ENCODE data around the gene RTN4IP1. TPM values are rescaled to one million over a fixed set of nuclear protein-coding genes. Genes with fewer than 3 reads are reported as not detected.

Gene RTN4IP1
- total RNA-seq, 2 donors from 2014 or later, result 7.1 to 8.9 TPM

DNA sequence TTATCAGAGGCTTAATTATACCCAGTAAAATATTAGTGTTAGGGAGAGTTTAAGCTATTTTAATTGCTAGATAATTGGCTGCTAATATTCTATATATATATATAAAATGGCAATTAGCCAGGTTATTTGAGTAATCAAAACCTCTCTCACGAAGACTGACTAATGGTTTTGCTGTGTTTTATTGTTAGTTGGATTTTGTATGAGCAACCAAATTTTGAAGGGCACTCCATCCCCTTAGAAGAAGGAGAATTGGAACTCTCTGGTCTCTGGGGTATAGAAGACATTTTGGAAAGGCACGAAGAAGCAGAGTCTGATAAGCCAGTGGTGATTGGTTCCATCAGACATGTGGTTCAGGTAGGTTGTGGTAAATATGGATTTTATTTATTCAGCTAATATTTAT lies 102.2 kb downstream of the RTN4IP1 start:
- Mint-ChIP-seq H3K9me3 (no peaks in the 10 kb centered on the region), H3K36me3 (ENCODE audit: low read depth) (no peaks in the 10 kb centered on the region), H3K27me3 (ENCODE audit: insufficient read depth) (no peaks in the 10 kb centered on the region), H3K4me3 (no peak overlapping the region), H3K27ac (no peak overlapping the region), H3K4me1 (no peaks in the 10 kb centered on the region)
- TF ChIP-seq, protein P1, sequence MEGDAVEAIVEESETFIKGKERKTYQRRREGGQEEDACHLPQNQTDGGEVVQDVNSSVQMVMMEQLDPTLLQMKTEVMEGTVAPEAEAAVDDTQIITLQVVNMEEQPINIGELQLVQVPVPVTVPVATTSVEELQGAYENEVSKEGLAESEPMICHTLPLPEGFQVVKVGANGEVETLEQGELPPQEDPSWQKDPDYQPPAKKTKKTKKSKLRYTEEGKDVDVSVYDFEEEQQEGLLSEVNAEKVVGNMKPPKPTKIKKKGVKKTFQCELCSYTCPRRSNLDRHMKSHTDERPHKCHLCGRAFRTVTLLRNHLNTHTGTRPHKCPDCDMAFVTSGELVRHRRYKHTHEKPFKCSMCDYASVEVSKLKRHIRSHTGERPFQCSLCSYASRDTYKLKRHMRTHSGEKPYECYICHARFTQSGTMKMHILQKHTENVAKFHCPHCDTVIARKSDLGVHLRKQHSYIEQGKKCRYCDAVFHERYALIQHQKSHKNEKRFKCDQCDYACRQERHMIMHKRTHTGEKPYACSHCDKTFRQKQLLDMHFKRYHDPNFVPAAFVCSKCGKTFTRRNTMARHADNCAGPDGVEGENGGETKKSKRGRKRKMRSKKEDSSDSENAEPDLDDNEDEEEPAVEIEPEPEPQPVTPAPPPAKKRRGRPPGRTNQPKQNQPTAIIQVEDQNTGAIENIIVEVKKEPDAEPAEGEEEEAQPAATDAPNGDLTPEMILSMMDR (conservative IDR thresholded peaks at IDR 0.05), result no peak
- H3K36me3 ChIP-seq (ENCODE audit: control insufficient read depth, insufficient read depth, low read length), result no peaks in the 10 kb centered on the region
- DNase-seq, result no peak
- no peaks in the 10 kb centered on the region for H3K4me1 ChIP-seq (ENCODE audit: control insufficient read depth, insufficient read depth, low read length)
- H3K27ac ChIP-seq (ENCODE audit: low read depth, low read length), result no peak overlapping the region
- no peak overlapping the region for H3K4me3 ChIP-seq (ENCODE audit: low read length)
- 89 to 90% methylated on average over 1 to 2 of the region's 2 CpGs for WGBS, 2 experiments (ENCODE audit: insufficient coverage in 1 of 2, insufficient read length in 1 of 2)
- no peak overlapping the region for H3K9ac ChIP-seq (ENCODE audit: extremely low read depth, low read length, poor library complexity, severe bottlenecking)
- H3K9me3 ChIP-seq (ENCODE audit: control insufficient read depth, low read length), result no peaks in the 10 kb centered on the region
- H3K27me3 ChIP-seq (ENCODE audit: control insufficient read depth, insufficient read depth, low read length, poor library complexity, severe bottlenecking), result no peaks in the 10 kb centered on the region

DNA sequence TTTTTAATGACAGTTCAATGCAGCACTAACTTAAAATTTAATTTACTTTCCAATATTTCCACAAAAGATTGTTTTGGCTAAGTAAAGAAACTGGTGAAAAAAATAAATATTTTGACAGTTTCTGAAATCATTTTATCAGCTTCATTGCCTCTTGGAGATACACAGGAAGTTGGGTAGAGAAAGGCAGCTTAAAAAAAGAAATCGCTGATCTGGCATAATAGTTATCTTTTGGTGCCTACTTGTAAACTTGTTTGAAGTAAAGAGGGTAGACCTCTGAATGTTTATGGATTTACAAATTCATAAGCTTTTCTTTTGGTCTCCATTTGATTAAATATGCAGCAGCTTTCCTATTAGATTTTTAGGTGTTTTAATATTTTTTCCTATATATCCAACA lies 103.4 kb downstream of the RTN4IP1 start:
- no peak overlapping the region for H3K9ac ChIP-seq (ENCODE audit: extremely low read depth, low read length, poor library complexity, severe bottlenecking)
- 96 to 100% methylated on average over 1 of the region's 1 CpG for WGBS, 2 experiments (ENCODE audit: insufficient coverage in 1 of 2, insufficient read length in 1 of 2)
- TF ChIP-seq, protein P1 (conservative IDR thresholded peaks at IDR 0.05), result no peak
- Mint-ChIP-seq H3K9me3 (no peaks in the 10 kb centered on the region), H3K27me3 (ENCODE audit: insufficient read depth) (peaks cover 2% of the 10 kb centered on the region), H3K4me1 (no peaks in the 10 kb centered on the region), H3K27ac (no peak overlapping the region), H3K4me3 (no peak overlapping the region), H3K36me3 (ENCODE audit: low read depth) (no peaks in the 10 kb centered on the region)
- no peaks in the 10 kb centered on the region for H3K36me3 ChIP-seq (ENCODE audit: control insufficient read depth, insufficient read depth, low read length)
- no peaks in the 10 kb centered on the region for H3K27me3 ChIP-seq (ENCODE audit: control insufficient read depth, insufficient read depth, low read length, poor library complexity, severe bottlenecking)
- no peaks in the 10 kb centered on the region for H3K4me1 ChIP-seq (ENCODE audit: control insufficient read depth, insufficient read depth, low read length)
- H3K9me3 ChIP-seq (ENCODE audit: control insufficient read depth, low read length), result no peaks in the 10 kb centered on the region
- no peak for DNase-seq
- H3K27ac ChIP-seq (ENCODE audit: low read depth, low read length), result no peak overlapping the region
- no peak overlapping the region for H3K4me3 ChIP-seq (ENCODE audit: low read length)

DNA sequence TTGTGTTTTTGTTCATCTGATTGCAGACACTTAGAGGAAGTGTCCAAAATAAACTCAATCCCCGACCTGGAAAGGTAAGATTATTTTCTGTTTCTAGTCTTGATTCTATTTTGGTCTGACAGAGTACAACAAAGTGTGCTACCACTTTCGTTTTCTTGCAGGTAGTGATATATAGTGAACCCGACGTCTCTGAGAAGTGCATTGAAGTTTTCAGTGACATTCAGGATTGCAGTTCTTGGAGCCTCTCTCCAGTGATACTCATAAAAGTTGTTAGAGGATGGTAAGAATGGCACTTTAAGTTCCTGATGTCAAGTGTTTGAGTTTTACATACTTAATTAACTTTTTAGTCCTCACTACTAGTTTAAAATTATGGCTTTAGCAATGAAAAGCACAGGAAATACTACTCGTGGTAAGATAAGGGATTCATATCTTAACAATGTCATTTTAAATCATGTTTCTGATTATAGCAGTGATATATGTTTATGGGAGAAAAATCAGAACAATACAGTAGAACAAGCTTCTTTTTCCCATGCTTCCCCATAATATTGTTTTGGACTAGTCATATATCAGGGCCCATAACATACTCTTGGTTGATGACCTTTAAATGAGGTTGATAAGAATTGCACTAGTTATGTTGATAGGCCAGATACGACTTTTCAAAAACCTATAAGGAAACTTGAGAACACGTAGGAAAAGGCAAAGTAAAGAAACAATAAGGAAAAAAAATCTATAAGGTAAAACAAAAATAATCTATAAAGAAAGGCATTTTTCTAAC lies 104.0 kb downstream of the RTN4IP1 start:
- Histone ChIP-seq H3K4me3 (ENCODE audit: low read length) (no peak overlapping the region), H3K27me3 (ENCODE audit: control insufficient read depth, insufficient read depth, low read length, poor library complexity, severe bottlenecking) (no peaks in the 10 kb centered on the region), H3K9ac (ENCODE audit: extremely low read depth, low read length, poor library complexity, severe bottlenecking) (no peak overlapping the region), H3K27ac (ENCODE audit: low read depth, low read length) (no peak overlapping the region), H3K4me1 (ENCODE audit: control insufficient read depth, insufficient read depth, low read length) (no peaks in the 10 kb centered on the region), H3K9me3 (ENCODE audit: control insufficient read depth, low read length) (no peaks in the 10 kb centered on the region), H3K36me3 (ENCODE audit: control insufficient read depth, insufficient read depth, low read length) (no peaks in the 10 kb centered on the region)
- Mint-ChIP-seq H3K4me1 (no peaks in the 10 kb centered on the region), H3K9me3 (no peaks in the 10 kb centered on the region), H3K27ac (no peak overlapping the region), H3K36me3 (ENCODE audit: low read depth) (no peaks in the 10 kb centered on the region), H3K4me3 (no peak overlapping the region), H3K27me3 (ENCODE audit: insufficient read depth) (peaks cover 2% of the 10 kb centered on the region)
- no peak for DNase-seq
- WGBS, 2 experiments (ENCODE audit: insufficient coverage in 1 of 2, insufficient read length in 1 of 2), result 82 to 93% methylated on average over 4 to 6 of the region's 7 CpGs
- TF ChIP-seq, protein P1 (conservative IDR thresholded peaks at IDR 0.05), result no peak

Data from endodermal cell (in vitro differentiated cells).